Fibroblast of lung (primary cell): ENCODE data around the gene RPRD1B.

Source experiments
- CTCF ChIP-seq, 2 donors: IDR thresholded peaks in 1 of 2; conservative IDR thresholded peaks in 1 of 2; 1 replicate in 1 of 2; 2 replicates in 1 of 2; pipeline ENCODE4 v1.5.1; 2011 to 2012; ENCODE audit warnings: low read length in 2 of 2, control low read depth in 1 of 2, inconsistent platforms in 1 of 2, low read depth in 1 of 2, mild to moderate bottlenecking in 1 of 2
- EZH2 ChIP-seq: IDR thresholded peaks from 2 replicates; pipeline ENCODE4 v1.5.1; 2012; ENCODE audit warnings: low read length, control low read depth, mild to moderate bottlenecking; ENCODE audit errors: missing control alignments

GRCh38 chr20:38081575-38081974 is 48.0 kb downstream of the RPRD1B start:
- TF ChIP-seq CTCF (conservative IDR thresholded peaks at IDR 0.05 in 1 of 2, IDR thresholded peaks at IDR 0.05 in 1 of 2; ENCODE audit: low read depth in 1 of 2, low read length in 2 of 2) (no peak), EZH2 (no peak)
